AG20443 (cell line): Measurements from ENCODE around the gene BBS2.
A peak's percentile ranks its signal among the peaks of the same experiment; 100 is the strongest.
"Not testable (repeated sequence)": the region's sequence is repeated elsewhere in the genome, so short reads cannot be mapped to it uniquely, and the experiment has no call there.

ENCODE experiments used
- DNase-seq: peaks from one replicate; pipeline ENCODE4 v3.0.0; 2012; ENCODE audit warnings: low spot score, mixed read lengths

Gene BBS2

GRCh38 chr16:56518425-56518824 is 1.4 kb downstream of the BBS2 start:
- DNase-seq, result no peak

- no peak for DNase-seq
Measured at GRCh38 chr16:56517206-56517605, 2.6 kb downstream of the BBS2 start.

- DNase-seq, result no peak
Measured at GRCh38 chr16:56515665-56516064, 4.2 kb downstream of the BBS2 start.

- no peak for DNase-seq
Measured at GRCh38 chr16:56514845-56515244, 5.0 kb downstream of the BBS2 start.

GRCh38 chr16:56513972-56514371 is 5.9 kb downstream of the BBS2 start:
- DNase-seq, result peak; percentile 61

- DNase-seq, result no peak
Measured at GRCh38 chr16:56513091-56513490, 6.7 kb downstream of the BBS2 start.

GRCh38 chr16:56512025-56512424 is 7.8 kb downstream of the BBS2 start:
- DNase-seq, result no peak

GRCh38 chr16:56510544-56510943 is 9.3 kb downstream of the BBS2 start:
- DNase-seq, result no peak

- peak; percentile 62 for DNase-seq
Measured at GRCh38 chr16:56506941-56507340, 12.9 kb downstream of the BBS2 start.

GRCh38 chr16:56505181-56505580 is 14.6 kb downstream of the BBS2 start:
- no peak for DNase-seq

- no peak for DNase-seq
Measured at GRCh38 chr16:56493815-56494214, 26.0 kb downstream of the BBS2 start.

GRCh38 chr16:56493126-56493525 is 26.7 kb downstream of the BBS2 start:
- DNase-seq, result no peak

- no peak for DNase-seq
Measured at GRCh38 chr16:56491657-56492261, 28.1 kb downstream of the BBS2 start.

GRCh38 chr16:56488868-56489267 is 31.0 kb downstream of the BBS2 start:
- DNase-seq, result not testable (repeated sequence)

GRCh38 chr16:56488035-56488434 is 31.8 kb downstream of the BBS2 start:
- no peak for DNase-seq

- no peak for DNase-seq
Measured at GRCh38 chr16:56483394-56483793, 36.4 kb downstream of the BBS2 start.

- DNase-seq, result no peak
Measured at GRCh38 chr16:56482683-56483236, 37.1 kb downstream of the BBS2 start.

GRCh38 chr16:56481468-56482122 is 38.2 kb downstream of the BBS2 start:
- DNase-seq, result no peak

GRCh38 chr16:56480776-56481467 is 38.9 kb downstream of the BBS2 start:
- DNase-seq, result no peak

GRCh38 chr16:56479469-56479868 is 40.4 kb downstream of the BBS2 start:
- no peak for DNase-seq

GRCh38 chr16:56478281-56479049 is 41.4 kb downstream of the BBS2 start:
- no peak for DNase-seq
